Activated CD4-positive, alpha-beta T cell treated with anti-CD3 and anti-CD28 coated beads, Interleukin-2, amount 50 U/mL, for 16 hours (primary cell): ENCODE results near the gene SUCLA2.

Source experiments
- DNase-seq: peaks from one replicate; pipeline ENCODE4 v3.0.0-alpha.2; 2020

Gene SUCLA2

GRCh38 chr13:47898080-47898479 is 103.0 kb downstream of the SUCLA2 start:
- no peak for DNase-seq

GRCh38 chr13:47897411-47898050 is 103.5 kb downstream of the SUCLA2 start:
- no peak for DNase-seq

- no peak for DNase-seq
Measured at GRCh38 chr13:47896546-47896945, 104.5 kb downstream of the SUCLA2 start.

- no peak for DNase-seq
Measured at GRCh38 chr13:47896111-47896510, 105.0 kb downstream of the SUCLA2 start.

- DNase-seq: no peak
Measured at GRCh38 chr13:47893527-47893926, 107.5 kb downstream of the SUCLA2 start.
